Regular cardiac myocyte (primary cell): ENCODE results near the gene AQP9. TPM values are rescaled to one million over a fixed set of nuclear protein-coding genes. Genes with fewer than 3 reads are reported as not detected.

Source experiments
- total RNA-seq: library from RNA; depleted of rRNA; stranded (reverse); fragments of >200 nt; gene quantifications from 2 replicates; pipeline ENCODE4 v1.2.3, GENCODE V29; 2014

The AQP9 gene
- total RNA-seq = under 0.01 TPM in 1 of 2 replicates, not detected in the other

GRCh38 chr15:58138106-58138505 is at the start of gene AQP9:
AQP9 (plus strand) TSS chr15:58138381; CDS start chr15:58138566, 185 bp downstream.

Other genes with a start within 250 kb of the AQP9 start
- gene ALDH1A2, start 72.7 kb upstream of the AQP9 start, total RNA-seq = 4.5 and 8.8 TPM in 2 replicates